Right atrium auricular region (tissue), 2 donors: Measurements from ENCODE around the gene SLC35B2. TPM values are rescaled to one million over a fixed set of nuclear protein-coding genes. Genes with fewer than 3 reads are reported as not detected.

Experiments
- DNase-seq: peaks from one replicate; pipeline ENCODE4 v3.0.0-alpha.2; 2019; ENCODE audit warnings: low spot score
- H3K27ac ChIP-seq, 2 donors: fragments of 200-600 bp; sonication (generic); 1 replicate in 1 of 2; 2 replicates in 1 of 2; pipeline ENCODE4 v1.5.1; 2016 to 2019
- H3K27me3 ChIP-seq, 2 donors: fragments of 200-600 bp; sonication (generic); one replicate each; pipeline versions ENCODE4 v1.5.1 to v1.6.0; 2017 to 2019
- H3K36me3 ChIP-seq: fragments of 200-600 bp; sonication (generic); one replicate; pipeline ENCODE4 v1.5.1; 2016
- H3K4me1 ChIP-seq, 2 donors: fragments of 200-600 bp; sonication (generic); one replicate each; pipeline versions ENCODE4 v1.5.1 to v1.6.0; 2017 to 2019
- H3K4me3 ChIP-seq, 2 donors: fragments of 200-600 bp; sonication (generic); 1 replicate in 1 of 2; 2 replicates in 1 of 2; pipeline ENCODE4 v1.5.1; 2017 to 2019; ENCODE audit warnings: mild to moderate bottlenecking in 1 of 2, moderate library complexity in 1 of 2
- H3K9me3 ChIP-seq, 2 donors: fragments of 200-600 bp; sonication (generic); one replicate each; pipeline ENCODE4 v1.5.1; 2019
- CTCF ChIP-seq, 2 donors: fragments of 200-600 bp; sonication (generic); IDR thresholded peaks; one replicate each; pipeline ENCODE4 v1.5.1; 2019; ENCODE audit warnings: antibody characterized with exemption in 2 of 2
- total RNA-seq, 2 donors: library from RNA; depleted of rRNA; stranded (reverse); fragments of >200 nt; gene quantifications; one replicate each; pipeline ENCODE4 v1.1.0, GENCODE V29; 2016

Gene SLC35B2
- total RNA-seq, 2 donors from 2014 or later, result 23.0 to 23.7 TPM

GRCh38 chr6:44265007-44265721, 7.8 kb upstream of the SLC35B2 start, which contains the start of gene NFKBIE:
TSS of gene NFKBIE (minus strand) at chr6:44265551. CDS start at chr6:44265346, 205 bp downstream.
- TF ChIP-seq CTCF (IDR thresholded peaks at IDR 0.05), result peak in 1 of 2 donors; percentile 37
- H3K4me3 ChIP-seq, result peak within 1 kb of the TSS; percentile 58 to 82
- no peaks in the 10 kb centered on the region for H3K9me3 ChIP-seq
- peak; percentile 96 for DNase-seq
- peak within 1 kb of the TSS; percentile 84 to 87 for H3K27ac ChIP-seq
- peaks cover 0 to 28% of the 10 kb centered on the region in 2 donors for H3K4me1 ChIP-seq
- no peaks in the 10 kb centered on the region for H3K36me3 ChIP-seq
- H3K27me3 ChIP-seq, result peaks cover 0 to 3% of the 10 kb centered on the region in 2 donors

GRCh38 chr6:44264154-44265006, 7.1 kb upstream of the SLC35B2 start:
- H3K27ac ChIP-seq, result peak overlapping the region; percentile 84 to 87
- H3K9me3 ChIP-seq, result no peaks in the 10 kb centered on the region
- no peak for DNase-seq
- H3K4me3 ChIP-seq, result peak overlapping the region; percentile 58 to 82
- H3K36me3 ChIP-seq, result no peaks in the 10 kb centered on the region
- TF ChIP-seq CTCF (IDR thresholded peaks at IDR 0.05), result no peak
- H3K27me3 ChIP-seq, result no peaks in the 10 kb centered on the region
- H3K4me1 ChIP-seq, result peaks cover 0 to 28% of the 10 kb centered on the region in 2 donors

GRCh38 chr6:44263354-44264100, 6.2 kb upstream of the SLC35B2 start:
- Histone ChIP-seq H3K4me1 (peaks cover 0 to 28% of the 10 kb centered on the region in 2 donors), H3K4me3 (peak overlapping the region in 1 of 2 donors; percentile 82), H3K36me3 (no peaks in the 10 kb centered on the region), H3K27me3 (no peaks in the 10 kb centered on the region), H3K9me3 (no peaks in the 10 kb centered on the region), H3K27ac (no peak overlapping the region)
- no peak for DNase-seq
- no peak for TF ChIP-seq CTCF (IDR thresholded peaks at IDR 0.05)

DNA sequence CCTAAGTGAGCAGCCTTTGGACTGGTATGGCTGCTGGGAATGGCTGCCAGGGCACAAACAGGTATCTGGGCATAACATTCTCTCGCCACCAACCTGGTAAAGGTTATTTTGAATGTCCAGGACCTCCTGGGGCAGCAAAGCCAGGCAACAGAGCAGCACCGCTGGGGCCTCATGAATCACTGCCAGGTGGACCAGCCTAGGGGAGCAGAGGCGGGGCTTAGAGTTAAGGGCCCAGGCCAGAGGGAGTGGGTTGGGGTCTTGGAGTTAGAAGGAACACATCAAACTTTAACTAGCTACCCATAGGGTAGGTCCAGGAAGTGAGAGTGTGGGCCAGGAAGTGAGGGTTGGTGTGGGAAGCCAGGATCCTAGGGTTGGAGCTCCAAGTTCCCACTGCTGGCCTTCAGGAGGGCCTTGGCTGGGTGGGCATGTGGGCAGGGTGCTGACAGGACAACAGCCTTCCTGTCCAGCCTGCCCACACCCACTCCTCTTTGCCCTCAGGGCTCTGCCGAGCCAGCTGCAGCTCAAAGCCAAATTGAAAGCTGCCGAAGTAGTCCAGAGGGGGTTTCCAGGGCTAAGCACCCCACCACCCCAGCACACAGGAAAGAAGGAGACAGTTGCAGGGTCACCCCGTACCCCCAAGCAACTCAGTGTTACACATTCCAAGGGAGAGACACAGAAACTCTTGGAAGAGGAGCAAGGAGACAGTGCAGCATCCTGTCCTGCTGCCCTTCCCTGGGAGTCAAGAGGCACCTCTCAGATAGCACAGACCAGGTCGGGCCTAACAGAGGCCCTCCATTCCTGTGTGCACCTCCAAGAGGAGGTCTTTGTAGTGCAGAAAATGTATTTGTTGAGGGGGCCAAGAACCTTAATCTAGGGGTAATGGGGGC, 5.4 kb upstream of the SLC35B2 start:
- TF ChIP-seq CTCF (IDR thresholded peaks at IDR 0.05), result no peak
- H3K4me1 ChIP-seq, result peaks cover 0 to 32% of the 10 kb centered on the region in 2 donors
- H3K9me3 ChIP-seq, result no peaks in the 10 kb centered on the region
- peak overlapping the region in 1 of 2 donors; percentile 82 for H3K4me3 ChIP-seq
- no peak overlapping the region for H3K27ac ChIP-seq
- H3K36me3 ChIP-seq, result no peaks in the 10 kb centered on the region
- H3K27me3 ChIP-seq, result no peaks in the 10 kb centered on the region
- DNase-seq, result no peak

- H3K36me3 ChIP-seq, result no peaks in the 10 kb centered on the region
- no peak for DNase-seq
- H3K4me1 ChIP-seq, result peaks cover 0 to 37% of the 10 kb centered on the region in 2 donors
- no peak overlapping the region for H3K27ac ChIP-seq
- no peaks in the 10 kb centered on the region for H3K9me3 ChIP-seq
- H3K4me3 ChIP-seq, result no peak overlapping the region
- no peak for TF ChIP-seq CTCF (IDR thresholded peaks at IDR 0.05)
- H3K27me3 ChIP-seq, result no peaks in the 10 kb centered on the region
Observed at GRCh38 chr6:44261581-44261980, 4.3 kb upstream of the SLC35B2 start.
